HepG2 (cell line): ENCODE measurements around the gene CSNK1E. TPM values are rescaled to one million over a fixed set of nuclear protein-coding genes. Genes with fewer than 3 reads are reported as not detected.

Source experiments
- BCL3 ChIP-seq: sonication (generic); formaldehyde crosslinking; IDR thresholded peaks from 2 replicates; pipeline ENCODE4 v1.5.1; 2020; ENCODE audit warnings: mild to moderate bottlenecking, missing genetic modification reagents, moderate library complexity
- CREB1 ChIP-seq, 2 experiments: fragments of 450-650 bp in 1 of 2; IDR thresholded peaks; 2 replicates each; pipeline ENCODE4 v1.6.1; 2016 to 2017; ENCODE audit warnings: control low read depth in 1 of 2, mild to moderate bottlenecking in 1 of 2, missing compliant biosample characterization in 1 of 2, missing genetic modification characterization in 1 of 2
- MAX ChIP-seq: IDR thresholded peaks from 2 replicates; pipeline ENCODE4 v1.6.1; 2012; ENCODE audit warnings: inconsistent platforms
- REPIN1 ChIP-seq: sonication (generic); formaldehyde crosslinking; IDR thresholded peaks from 2 replicates; pipeline ENCODE4 v1.8.0; 2022; ENCODE audit warnings: missing genetic modification reagents, low read depth, mild to moderate bottlenecking, borderline replicate concordance
- SNAI1 ChIP-seq: sonication (generic); formaldehyde crosslinking; IDR thresholded peaks from 2 replicates; pipeline ENCODE4 v1.5.0; 2020; ENCODE audit warnings: mild to moderate bottlenecking, missing genetic modification reagents, borderline replicate concordance
- ZNF274 ChIP-seq: sonication (generic); formaldehyde crosslinking; IDR thresholded peaks from 2 replicates; pipeline ENCODE4 v1.5.1; 2020; ENCODE audit warnings: mild to moderate bottlenecking, missing genetic modification reagents
- ZNF354B ChIP-seq: sonication (generic); formaldehyde crosslinking; IDR thresholded peaks from 2 replicates; pipeline ENCODE4 v1.8.0; 2022; ENCODE audit warnings: mild to moderate bottlenecking, missing genetic modification reagents
- ZNF691 ChIP-seq: sonication (generic); formaldehyde crosslinking; IDR thresholded peaks from 2 replicates; pipeline ENCODE4 v1.4.0; 2020; ENCODE audit warnings: missing genetic modification reagents, low read depth, mild to moderate bottlenecking, borderline replicate concordance
- polyA plus RNA-seq, 8 experiments: library from polyadenylated mRNA; depleted of rRNA in 3 of 8; stranded (reverse) in 7 of 8; unstranded in 1 of 8; fragments of >200 nt; fragmentation: Illumina TruSeq in 4 of 8; extraction: Trizol in 4 of 8; gene quantifications; 2 replicates each; pipeline versions ENCODE4 v1.2.1 to v1.2.3, GENCODE V29; 2011 to 2016; ENCODE audit warnings: low read depth in 4 of 8, missing spikeins in 1 of 8, mixed read lengths in 1 of 8; ENCODE audit not compliant: insufficient read depth in 1 of 8
- total RNA-seq, 5 experiments: library from RNA; depleted of rRNA; stranded (reverse); fragments of >200 nt; fragmentation: Illumina TruSeq; extraction: Trizol; gene quantifications; 2 replicates each; pipeline ENCODE4 v1.2.3, GENCODE V29; 2016; ENCODE audit warnings: low read depth in 1 of 5
- TF ChIP-seq, protein P1 (sequence below): sonication (generic); formaldehyde crosslinking; IDR thresholded peaks from 2 replicates; pipeline ENCODE4 v1.5.1; 2020; ENCODE audit warnings: mild to moderate bottlenecking, missing genetic modification reagents, borderline replicate concordance
- TF ChIP-seq, protein P2 (sequence below): sonication (generic); formaldehyde crosslinking; IDR thresholded peaks from 2 replicates; pipeline ENCODE4 v1.4.0; 2020; ENCODE audit warnings: missing genetic modification reagents

Gene CSNK1E
- total and polyA plus RNA-seq, 2 of the 13 experiments (the other 11 are each of a cell fraction or from before 2014, with no cell fraction given) = 34.7 to 129 TPM

- TF ChIP-seq, protein P1, sequence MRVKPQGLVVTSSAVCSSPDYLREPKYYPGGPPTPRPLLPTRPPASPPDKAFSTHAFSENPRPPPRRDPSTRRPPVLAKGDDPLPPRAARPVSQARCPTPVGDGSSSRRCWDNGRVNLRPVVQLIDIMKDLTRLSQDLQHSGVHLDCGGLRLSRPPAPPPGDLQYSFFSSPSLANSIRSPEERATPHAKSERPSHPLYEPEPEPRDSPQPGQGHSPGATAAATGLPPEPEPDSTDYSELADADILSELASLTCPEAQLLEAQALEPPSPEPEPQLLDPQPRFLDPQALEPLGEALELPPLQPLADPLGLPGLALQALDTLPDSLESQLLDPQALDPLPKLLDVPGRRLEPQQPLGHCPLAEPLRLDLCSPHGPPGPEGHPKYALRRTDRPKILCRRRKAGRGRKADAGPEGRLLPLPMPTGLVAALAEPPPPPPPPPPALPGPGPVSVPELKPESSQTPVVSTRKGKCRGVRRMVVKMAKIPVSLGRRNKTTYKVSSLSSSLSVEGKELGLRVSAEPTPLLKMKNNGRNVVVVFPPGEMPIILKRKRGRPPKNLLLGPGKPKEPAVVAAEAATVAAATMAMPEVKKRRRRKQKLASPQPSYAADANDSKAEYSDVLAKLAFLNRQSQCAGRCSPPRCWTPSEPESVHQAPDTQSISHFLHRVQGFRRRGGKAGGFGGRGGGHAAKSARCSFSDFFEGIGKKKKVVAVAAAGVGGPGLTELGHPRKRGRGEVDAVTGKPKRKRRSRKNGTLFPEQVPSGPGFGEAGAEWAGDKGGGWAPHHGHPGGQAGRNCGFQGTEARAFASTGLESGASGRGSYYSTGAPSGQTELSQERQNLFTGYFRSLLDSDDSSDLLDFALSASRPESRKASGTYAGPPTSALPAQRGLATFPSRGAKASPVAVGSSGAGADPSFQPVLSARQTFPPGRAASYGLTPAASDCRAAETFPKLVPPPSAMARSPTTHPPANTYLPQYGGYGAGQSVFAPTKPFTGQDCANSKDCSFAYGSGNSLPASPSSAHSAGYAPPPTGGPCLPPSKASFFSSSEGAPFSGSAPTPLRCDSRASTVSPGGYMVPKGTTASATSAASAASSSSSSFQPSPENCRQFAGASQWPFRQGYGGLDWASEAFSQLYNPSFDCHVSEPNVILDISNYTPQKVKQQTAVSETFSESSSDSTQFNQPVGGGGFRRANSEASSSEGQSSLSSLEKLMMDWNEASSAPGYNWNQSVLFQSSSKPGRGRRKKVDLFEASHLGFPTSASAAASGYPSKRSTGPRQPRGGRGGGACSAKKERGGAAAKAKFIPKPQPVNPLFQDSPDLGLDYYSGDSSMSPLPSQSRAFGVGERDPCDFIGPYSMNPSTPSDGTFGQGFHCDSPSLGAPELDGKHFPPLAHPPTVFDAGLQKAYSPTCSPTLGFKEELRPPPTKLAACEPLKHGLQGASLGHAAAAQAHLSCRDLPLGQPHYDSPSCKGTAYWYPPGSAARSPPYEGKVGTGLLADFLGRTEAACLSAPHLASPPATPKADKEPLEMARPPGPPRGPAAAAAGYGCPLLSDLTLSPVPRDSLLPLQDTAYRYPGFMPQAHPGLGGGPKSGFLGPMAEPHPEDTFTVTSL (CRISPR knock-in tag) = peak; percentile 69; the same call in 1 of the 2 replicates
- no peak for TF ChIP-seq CREB1 (IDR thresholded peaks at IDR 0.05)
- TF ChIP-seq CREB1 (CRISPR knock-in tag; IDR thresholded peaks at IDR 0.05) = 0 out of 2 replicates have a peak, but pooled peaks have one; percentile 42
- TF ChIP-seq REPIN1 (CRISPR knock-in tag) = no peak
- TF ChIP-seq, protein P2, sequence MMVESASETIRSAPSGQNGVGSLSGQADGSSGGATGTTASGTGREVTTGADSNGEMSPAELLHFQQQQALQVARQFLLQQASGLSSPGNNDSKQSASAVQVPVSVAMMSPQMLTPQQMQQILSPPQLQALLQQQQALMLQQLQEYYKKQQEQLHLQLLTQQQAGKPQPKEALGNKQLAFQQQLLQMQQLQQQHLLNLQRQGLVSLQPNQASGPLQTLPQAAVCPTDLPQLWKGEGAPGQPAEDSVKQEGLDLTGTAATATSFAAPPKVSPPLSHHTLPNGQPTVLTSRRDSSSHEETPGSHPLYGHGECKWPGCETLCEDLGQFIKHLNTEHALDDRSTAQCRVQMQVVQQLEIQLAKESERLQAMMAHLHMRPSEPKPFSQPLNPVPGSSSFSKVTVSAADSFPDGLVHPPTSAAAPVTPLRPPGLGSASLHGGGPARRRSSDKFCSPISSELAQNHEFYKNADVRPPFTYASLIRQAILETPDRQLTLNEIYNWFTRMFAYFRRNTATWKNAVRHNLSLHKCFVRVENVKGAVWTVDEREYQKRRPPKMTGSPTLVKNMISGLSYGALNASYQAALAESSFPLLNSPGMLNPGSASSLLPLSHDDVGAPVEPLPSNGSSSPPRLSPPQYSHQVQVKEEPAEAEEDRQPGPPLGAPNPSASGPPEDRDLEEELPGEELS (CRISPR knock-in tag) = peak; percentile 74
- peak; percentile 44; the same call in 1 of the 2 replicates for TF ChIP-seq SNAI1 (CRISPR knock-in tag)
- TF ChIP-seq MAX = peak; percentile 63
- TF ChIP-seq ZNF354B (CRISPR knock-in tag) = no peak
- no peak for TF ChIP-seq BCL3 (CRISPR knock-in tag)
- TF ChIP-seq ZNF274 = 0 out of 2 replicates have a peak, but pooled peaks have one; percentile 8
- peak; percentile 53; the same call in 1 of the 2 replicates for TF ChIP-seq ZNF691 (CRISPR knock-in tag)
These were observed 7.4 kb downstream of the CSNK1E start (continued) for GRCh38 chr22:38309614-38310517.
